Smooth muscle cell (in vitro differentiated cells): ENCODE results near the gene SLC16A1. TPM values are rescaled to one million over a fixed set of nuclear protein-coding genes. Genes with fewer than 3 reads are reported as not detected.
A peak's percentile ranks its signal among the peaks of the same experiment; 100 is the strongest.

Experiments used
- DNase-seq: peaks from one replicate; lab custom pipeline; 2025; ENCODE audit not compliant: unreplicated experiment; lab: John Stamatoyannopoulos, UW
- H2AFZ ChIP-seq: fragments of 200-600 bp; sonication (generic); 2 replicates; pipeline ENCODE4 v1.6.0; 2016; ENCODE audit warnings: antibody characterized with exemption, low read depth, mild to moderate bottlenecking
- H3F3A ChIP-seq: fragments of 200-600 bp; sonication (generic); 2 replicates; pipeline ENCODE4 v1.6.0; 2017; ENCODE audit warnings: antibody characterized with exemption, low read depth
- H3K27ac ChIP-seq: fragments of 200-600 bp; sonication (generic); 2 replicates; pipeline ENCODE4 v1.5.1; 2016; ENCODE audit warnings: low read depth, mild to moderate bottlenecking
- H3K27me3 ChIP-seq: fragments of 200-600 bp; sonication (generic); 2 replicates; pipeline ENCODE4 v1.6.1; 2016; ENCODE audit warnings: low read depth, mild to moderate bottlenecking
- H3K36me3 ChIP-seq: fragments of 200-600 bp; sonication (generic); 2 replicates; pipeline ENCODE4 v1.5.1; 2016; ENCODE audit warnings: low read depth
- H3K4me1 ChIP-seq: fragments of 200-600 bp; sonication (generic); 2 replicates; pipeline ENCODE4 v1.5.1; 2016; ENCODE audit warnings: low read depth
- H3K4me2 ChIP-seq: fragments of 200-600 bp; sonication (generic); 2 replicates; pipeline ENCODE4 v1.6.0; 2016; ENCODE audit warnings: mild to moderate bottlenecking
- H3K4me3 ChIP-seq: fragments of 200-600 bp; sonication (generic); 2 replicates; pipeline ENCODE4 v1.5.1; 2016; ENCODE audit warnings: mild to moderate bottlenecking
- H3K79me2 ChIP-seq: fragments of 200-600 bp; sonication (generic); 2 replicates; pipeline ENCODE4 v1.6.0; 2016; ENCODE audit warnings: low read depth, mild to moderate bottlenecking
- H3K9ac ChIP-seq: fragments of 200-600 bp; sonication (generic); 2 replicates; pipeline ENCODE4 v1.6.0; 2016; ENCODE audit warnings: low read depth
- H3K9me3 ChIP-seq: fragments of 200-600 bp; sonication (generic); replicated peaks from 2 replicates; pipeline ENCODE4 v1.5.1; 2016; ENCODE audit warnings: low read depth
- H4K20me1 ChIP-seq: fragments of 200-600 bp; sonication (generic); 2 replicates; pipeline ENCODE4 v1.6.0; 2016; ENCODE audit warnings: low read depth
- CTCF ChIP-seq: fragments of 200-600 bp; sonication (generic); IDR thresholded peaks from 2 replicates; pipeline ENCODE4 v1.5.1; 2017; ENCODE audit warnings: borderline replicate concordance, mild to moderate bottlenecking, antibody characterized with exemption; ENCODE audit not compliant: insufficient read depth, poor library complexity, severe bottlenecking
- WGBS: methylation state at CpG from one replicate; pipeline ENCODE4 v1.1.7; 2016; ENCODE audit warnings: low lambda C conversion rate; 5-methylcytosine and 5-hydroxymethylcytosine counted together
- polyA plus RNA-seq: library from polyadenylated mRNA; unstranded; fragments of >200 nt; fragmentation: Nextera tagmentation; extraction: Ambion mirVana; gene quantifications from 2 replicates; pipeline ENCODE4 v1.2.1, GENCODE V29; 2016
- total RNA-seq: library from RNA; depleted of rRNA; stranded (reverse); fragments of >200 nt; gene quantifications from 2 replicates; pipeline ENCODE4 v1.2.3, GENCODE V29; 2014

Gene SLC16A1
- total and polyA plus RNA-seq, 2 experiments from 2014 or later: 43.9 to 77.7 TPM

GRCh38 chr1:112950426-112950825 lies 5.6 kb downstream of the SLC16A1 start:
- Histone ChIP-seq H3K9me3 (no peaks in the 10 kb centered on the region), H3K4me3 (no peak overlapping the region), H3K36me3 (no peaks in the 10 kb centered on the region), H3K27ac (no peak overlapping the region), H3K79me2 (peaks cover 93% of the 10 kb centered on the region), H2AFZ (no peak overlapping the region), H3F3A (no peaks in the 10 kb centered on the region), H3K4me2 (no peak overlapping the region), H4K20me1 (peaks cover 85% of the 10 kb centered on the region), H3K9ac (no peak overlapping the region), H3K4me1 (peaks cover 13% of the 10 kb centered on the region), H3K27me3 (no peaks in the 10 kb centered on the region)
- no peak for TF ChIP-seq CTCF
- WGBS: 97% methylated on average over 1 of the region's 1 CpG
- DNase-seq: no peak

- H4K20me1 ChIP-seq: peaks cover 92% of the 10 kb centered on the region
These were observed 9.3 kb downstream of the SLC16A1 start for GRCh38 chr1:112946683-112947082.

GRCh38 chr1:112939810-112940209 lies 16.2 kb downstream of the SLC16A1 start:
- Histone ChIP-seq H3K27ac (no peak overlapping the region), H3K79me2 (peaks cover 63% of the 10 kb centered on the region), H3K36me3 (no peaks in the 10 kb centered on the region), H3K9ac (no peak overlapping the region), H3K4me3 (no peak overlapping the region), H3K4me2 (no peak overlapping the region), H3F3A (peaks cover 11% of the 10 kb centered on the region), H3K4me1 (peaks cover 36% of the 10 kb centered on the region), H4K20me1 (peaks cover 81% of the 10 kb centered on the region), H3K9me3 (no peaks in the 10 kb centered on the region), H2AFZ (no peak overlapping the region), H3K27me3 (no peaks in the 10 kb centered on the region)
- TF ChIP-seq CTCF: no peak
- WGBS: 64% methylated on average over 3 of the region's 3 CpGs
- DNase-seq: no peak

More at GRCh38 chr1:112946683-112947082, 9.3 kb downstream of the SLC16A1 start:
- H3K4me1 ChIP-seq: no peaks in the 10 kb centered on the region
- 94% methylated on average over 3 of the region's 3 CpGs for WGBS
- no peaks in the 10 kb centered on the region for H3K36me3 ChIP-seq
- H2AFZ ChIP-seq: no peak overlapping the region
- no peak for DNase-seq
- peaks cover 95% of the 10 kb centered on the region for H3K79me2 ChIP-seq
- no peaks in the 10 kb centered on the region for H3K27me3 ChIP-seq
- no peak for TF ChIP-seq CTCF
- H3K9ac ChIP-seq: no peak overlapping the region
- no peak overlapping the region for H3K4me3 ChIP-seq
- H3K27ac ChIP-seq: no peak overlapping the region
- no peak overlapping the region for H3K4me2 ChIP-seq
- H3F3A ChIP-seq: no peaks in the 10 kb centered on the region
- H3K9me3 ChIP-seq: no peaks in the 10 kb centered on the region

- Histone ChIP-seq H3K4me1 (peaks cover 38% of the 10 kb centered on the region), H3K9me3 (no peaks in the 10 kb centered on the region), H3F3A (peaks cover 13% of the 10 kb centered on the region), H3K27ac (no peak overlapping the region), H3K36me3 (no peaks in the 10 kb centered on the region), H3K4me2 (peak overlapping the region; percentile 71), H3K9ac (no peak overlapping the region), H2AFZ (no peak overlapping the region), H3K4me3 (no peak overlapping the region), H3K27me3 (no peaks in the 10 kb centered on the region), H4K20me1 (peaks cover 75% of the 10 kb centered on the region), H3K79me2 (peaks cover 65% of the 10 kb centered on the region)
- 83% methylated on average over 3 of the region's 3 CpGs for WGBS
- no peak for TF ChIP-seq CTCF
- no peak for DNase-seq
These were observed 17.8 kb downstream of the SLC16A1 start for GRCh38 chr1:112938210-112938609.
